HepG2 (cell line): ENCODE measurements around the gene PELO. TPM values are rescaled to one million over a fixed set of nuclear protein-coding genes. Genes with fewer than 3 reads are reported as not detected.

ENCODE experiments used
- AHDC1 ChIP-seq: sonication (generic); formaldehyde crosslinking; IDR thresholded peaks from 2 replicates; pipeline ENCODE4 v1.5.1; 2020; ENCODE audit warnings: mild to moderate bottlenecking, missing genetic modification reagents, borderline replicate concordance
- ASH2L ChIP-seq: fragments of 300-600, 200-600 bp; sonication (generic); IDR thresholded peaks from 2 replicates; pipeline ENCODE4 v1.7.0; 2017; ENCODE audit warnings: low read depth, mild to moderate bottlenecking, moderate library complexity, mixed read lengths, low read length; ENCODE audit not compliant: insufficient read length
- FOXP4 ChIP-seq: sonication (generic); formaldehyde crosslinking; IDR thresholded peaks from 2 replicates; pipeline ENCODE4 v1.4.0; 2020; ENCODE audit warnings: missing genetic modification reagents
- HOMEZ ChIP-seq: IDR thresholded peaks from 2 replicates; pipeline ENCODE4 v1.6.1; 2016; ENCODE audit warnings: low read depth
- IRX3 ChIP-seq: sonication (generic); formaldehyde crosslinking; IDR thresholded peaks from 2 replicates; pipeline ENCODE4 v1.8.1; 2023; ENCODE audit warnings: mild to moderate bottlenecking, low read depth, missing genetic modification reagents, borderline replicate concordance
- NFYB ChIP-seq: sonication (generic); formaldehyde crosslinking; IDR thresholded peaks from 2 replicates; pipeline ENCODE4 v1.4.0; 2020; ENCODE audit warnings: missing genetic modification reagents
- POGZ ChIP-seq: sonication (generic); formaldehyde crosslinking; IDR thresholded peaks from 2 replicates; pipeline ENCODE4 v1.4.0; 2020; ENCODE audit warnings: mild to moderate bottlenecking, missing genetic modification reagents
- TBX3 ChIP-seq: fragments of 450-650 bp; IDR thresholded peaks from 2 replicates; pipeline ENCODE4 v1.6.1; 2017; ENCODE audit warnings: antibody characterized with exemption, mild to moderate bottlenecking, inconsistent platforms, borderline replicate concordance
- TRIM24 ChIP-seq: sonication (generic); formaldehyde crosslinking; IDR thresholded peaks from 2 replicates; pipeline ENCODE4 v1.8.0; 2022; ENCODE audit warnings: mild to moderate bottlenecking, missing genetic modification reagents
- ZBTB49 ChIP-seq: sonication (generic); formaldehyde crosslinking; IDR thresholded peaks from 2 replicates; pipeline ENCODE4 v1.4.0; 2020; ENCODE audit warnings: missing genetic modification reagents, borderline replicate concordance
- ZFP37 ChIP-seq: sonication (generic); formaldehyde crosslinking; IDR thresholded peaks from 2 replicates; pipeline ENCODE4 v1.4.0; 2020; ENCODE audit warnings: missing genetic modification reagents, borderline replicate concordance
- ZMYM4 ChIP-seq: sonication (generic); formaldehyde crosslinking; IDR thresholded peaks from 2 replicates; pipeline ENCODE4 v1.8.1; 2023; ENCODE audit warnings: mild to moderate bottlenecking, missing genetic modification reagents
- ZNF614 ChIP-seq: IDR thresholded peaks from 2 replicates; pipeline ENCODE4 v1.6.1; 2018; ENCODE audit warnings: missing biosample characterization, missing genetic modification reagents, inconsistent platforms, borderline replicate concordance
- ZXDC ChIP-seq: sonication (generic); formaldehyde crosslinking; IDR thresholded peaks from 2 replicates; pipeline ENCODE4 v1.5.0; 2020; ENCODE audit warnings: mild to moderate bottlenecking, missing genetic modification reagents
- polyA plus RNA-seq, 8 experiments: library from polyadenylated mRNA; depleted of rRNA in 3 of 8; stranded (reverse) in 7 of 8; unstranded in 1 of 8; fragments of >200 nt; fragmentation: Illumina TruSeq in 4 of 8; extraction: Trizol in 4 of 8; gene quantifications; 2 replicates each; pipeline versions ENCODE4 v1.2.1 to v1.2.3, GENCODE V29; 2011 to 2016; ENCODE audit warnings: low read depth in 4 of 8, missing spikeins in 1 of 8, mixed read lengths in 1 of 8; ENCODE audit not compliant: insufficient read depth in 1 of 8
- total RNA-seq, 5 experiments: library from RNA; depleted of rRNA; stranded (reverse); fragments of >200 nt; fragmentation: Illumina TruSeq; extraction: Trizol; gene quantifications; 2 replicates each; pipeline ENCODE4 v1.2.3, GENCODE V29; 2016; ENCODE audit warnings: low read depth in 1 of 5

Gene PELO
- total and polyA plus RNA-seq, 2 of the 13 experiments (the other 11 are each of a cell fraction or from before 2014, with no cell fraction given), result 19.0 to 23.9 TPM

GRCh38 chr5:52794519-52794918 lies 6.8 kb downstream of the PELO start (continued):
- TF ChIP-seq AHDC1 (CRISPR knock-in tag), result peak; percentile 68; the same call in 1 of the 2 replicates
- TF ChIP-seq ZXDC (CRISPR knock-in tag), result no peak
- peak; percentile 67; the same call in 1 of the 2 replicates for TF ChIP-seq FOXP4 (CRISPR knock-in tag)
- 0 out of 2 replicates have a peak, but pooled peaks have one; percentile 29 for TF ChIP-seq ZNF614
- no peak for TF ChIP-seq IRX3 (CRISPR knock-in tag)
- TF ChIP-seq ZMYM4 (CRISPR knock-in tag), result peak; percentile 68; the same call in 1 of the 2 replicates
- no peak for TF ChIP-seq TBX3
- TF ChIP-seq TRIM24 (CRISPR knock-in tag), result no peak
- peak; percentile 90 for TF ChIP-seq POGZ (CRISPR knock-in tag)
- no peak for TF ChIP-seq ZBTB49 (CRISPR knock-in tag)
- peak; percentile 68 for TF ChIP-seq NFYB (CRISPR knock-in tag)
- peak; percentile 99 for TF ChIP-seq HOMEZ (CRISPR knock-in tag)
- peak; percentile 47 for TF ChIP-seq ASH2L
- TF ChIP-seq ZFP37 (CRISPR knock-in tag), result no peak
